Stimulated activated CD4-positive, alpha-beta T cell treated with anti-CD3 and anti-CD28 coated beads, Interleukin-4, amount 100 ng/mL, for 4 hours (primary cell): ENCODE data around the gene CELSR3.

ENCODE experiments used
- DNase-seq, 2 experiments: peaks; one replicate each; pipeline ENCODE4 v3.0.0-alpha.2; 2020

CELSR3 gene

GRCh38 chr3:48598323-48599076 lies 64.2 kb downstream of the CELSR3 start:
- DNase-seq, result no peak

GRCh38 chr3:48597408-48597800 lies 65.3 kb downstream of the CELSR3 start:
- DNase-seq, result no peak

GRCh38 chr3:48596676-48597407 lies 65.8 kb downstream of the CELSR3 start:
- no peak for DNase-seq

- no peak for DNase-seq
Measured at GRCh38 chr3:48596157-48596556, 66.5 kb downstream of the CELSR3 start.

- DNase-seq, result no peak
Measured at GRCh38 chr3:48595526-48596121, 67.1 kb downstream of the CELSR3 start.

- peak in 1 of 2 experiments; percentile 1 for DNase-seq
Measured at GRCh38 chr3:48595075-48595525, 67.6 kb downstream of the CELSR3 start, which contains the start of gene COL7A1. TSS of gene COL7A1 (minus strand) at chr3:48595329. CDS start at chr3:48595159, 170 bp downstream.

- DNase-seq, result no peak
Measured at GRCh38 chr3:48594417-48595049, 68.2 kb downstream of the CELSR3 start.

- no peak for DNase-seq
Measured at GRCh38 chr3:48593337-48593736, 69.3 kb downstream of the CELSR3 start.

- no peak for DNase-seq
Measured at GRCh38 chr3:48592519-48593087, 70.1 kb downstream of the CELSR3 start.

GRCh38 chr3:48591886-48592518 lies 70.7 kb downstream of the CELSR3 start:
- DNase-seq, result no peak

- no peak for DNase-seq
Measured at GRCh38 chr3:48591436-48591835, 71.2 kb downstream of the CELSR3 start.

GRCh38 chr3:48588230-48588629 lies 74.5 kb downstream of the CELSR3 start:
- DNase-seq, result no peak

- no peak for DNase-seq
Measured at GRCh38 chr3:48587686-48588085, 75.0 kb downstream of the CELSR3 start.
